Keratinocyte (primary cell): Measurements from ENCODE around the gene NRM. TPM values are rescaled to one million over a fixed set of nuclear protein-coding genes. Genes with fewer than 3 reads are reported as not detected.

ENCODE experiments used
- DNase-seq: peaks from one replicate; pipeline ENCODE4 v3.0.0-alpha.2; 2011; ENCODE audit warnings: low read depth, missing footprints, low spot score
- FAIRE-seq: peaks from 2 replicates; lab custom pipeline; 2011; peaks lifted over from hg19 to GRCh38; lab: Jason Lieb, UNC
- H2AFZ ChIP-seq: 2 replicates; pipeline ENCODE4 v1.6.0; 2012; ENCODE audit warnings: low read length, control low read depth, inconsistent platforms; ENCODE audit not compliant: control insufficient read depth
- H3K27ac ChIP-seq: 2 replicates; pipeline ENCODE4 v1.5.1; 2011; ENCODE audit warnings: low read length; ENCODE audit not compliant: control insufficient read depth, insufficient read depth
- H3K27me3 ChIP-seq: 3 replicates; pipeline ENCODE4 v1.6.0; 2011; ENCODE audit warnings: low read length; ENCODE audit not compliant: control insufficient read depth, insufficient read depth; ENCODE audit errors: extremely low read depth
- H3K36me3 ChIP-seq, 2 experiments: 2 replicates in 1 of 2; 3 replicates in 1 of 2; pipeline ENCODE4 v1.5.1; 2011; ENCODE audit warnings: low read length in 2 of 2, mild to moderate bottlenecking in 1 of 2; ENCODE audit not compliant: control insufficient read depth in 2 of 2, insufficient read depth in 2 of 2; ENCODE audit errors: extremely low read depth in 1 of 2
- H3K4me1 ChIP-seq: 3 replicates; pipeline ENCODE4 v1.5.1; 2011; ENCODE audit warnings: low read length; ENCODE audit not compliant: control insufficient read depth, insufficient read depth; ENCODE audit errors: extremely low read depth
- H3K4me2 ChIP-seq: 3 replicates; pipeline ENCODE4 v1.6.0; 2011; ENCODE audit warnings: low read depth, low read length; ENCODE audit not compliant: control insufficient read depth, insufficient read depth; ENCODE audit errors: extremely low read depth
- H3K4me3 ChIP-seq, 3 experiments: fragments of 200-600 bp in 1 of 3; sonication (generic) in 1 of 3; 2 replicates in 2 of 3; 3 replicates in 1 of 3; pipeline ENCODE4 v1.5.1; 2011 to 2016; ENCODE audit warnings: low read length in 3 of 3, mild to moderate bottlenecking in 3 of 3, control low read depth in 2 of 3, inconsistent platforms in 1 of 3, low read depth in 1 of 3, mixed read lengths in 1 of 3, mixed run types in 1 of 3, moderate library complexity in 1 of 3; ENCODE audit not compliant: control insufficient read depth in 2 of 3, insufficient read depth in 2 of 3; ENCODE audit errors: extremely low read depth in 1 of 3
- H3K79me2 ChIP-seq: 2 replicates; pipeline ENCODE4 v1.6.0; 2012; ENCODE audit warnings: low read length; ENCODE audit not compliant: control insufficient read depth, insufficient read depth
- H3K9ac ChIP-seq: 3 replicates; pipeline ENCODE4 v1.6.0; 2011; ENCODE audit warnings: low read length; ENCODE audit not compliant: control insufficient read depth, insufficient read depth; ENCODE audit errors: extremely low read depth
- H3K9me1 ChIP-seq: 3 replicates; pipeline ENCODE4 v1.6.0; 2011; ENCODE audit warnings: low read length; ENCODE audit not compliant: control insufficient read depth, insufficient read depth; ENCODE audit errors: extremely low read depth
- H3K9me3 ChIP-seq: 2 replicates; pipeline ENCODE4 v1.5.1; 2012; ENCODE audit warnings: low read depth, low read length; ENCODE audit not compliant: control insufficient read depth
- H4K20me1 ChIP-seq: 3 replicates; pipeline ENCODE4 v1.6.0; 2011; ENCODE audit warnings: low read length; ENCODE audit not compliant: control insufficient read depth, insufficient read depth; ENCODE audit errors: extremely low read depth
- EZH2 ChIP-seq: IDR thresholded peaks from one replicate; pipeline ENCODE4 v1.6.1; 2012; ENCODE audit warnings: inconsistent platforms, mild to moderate bottlenecking, low read length, moderate library complexity
- dilution Hi-C: fragments of 300-500 bp; cut with MboI; formaldehyde crosslinking; loops from one replicate; pipeline ENCODE4 v1.7.0; 2020; ENCODE audit warnings: low sequenced_read_pairs; ENCODE audit not compliant: extremely low pct_ligation_motif_present
- polyA plus RNA-seq, 5 experiments: library from polyadenylated mRNA; depleted of rRNA in 3 of 5; stranded (reverse) in 3 of 5; stranded (forward) in 1 of 5; unstranded in 1 of 5; fragments of >200 nt; gene quantifications; 1 replicate in 1 of 5; 2 replicates in 3 of 5; 3 replicates in 1 of 5; pipeline versions ENCODE4 v1.2.1 to v1.2.3, GENCODE V29; 2011 to 2012; ENCODE audit warnings: missing spikeins in 2 of 5, low read depth in 1 of 5, low replicate concordance in 1 of 5
- TF ChIP-seq, protein P1 (sequence below), 3 experiments: IDR thresholded peaks in 1 of 3; conservative IDR thresholded peaks in 1 of 3; optimal IDR thresholded peaks in 1 of 3; 2 replicates in 2 of 3; 3 replicates in 1 of 3; pipeline versions ENCODE3 to v1.5.1; 2011; ENCODE audit warnings: low read length in 3 of 3, mild to moderate bottlenecking in 3 of 3, moderate library complexity in 2 of 3, control low read depth in 1 of 3, inconsistent platforms in 1 of 3; ENCODE audit not compliant: insufficient read depth in 2 of 3; ENCODE audit errors: extremely low read depth in 1 of 3

NRM gene
- polyA plus RNA-seq, 1 donor (not counting 4 experiments of a cell fraction or from before 2014, with no cell fraction given): 7.0 TPM

DNA sequence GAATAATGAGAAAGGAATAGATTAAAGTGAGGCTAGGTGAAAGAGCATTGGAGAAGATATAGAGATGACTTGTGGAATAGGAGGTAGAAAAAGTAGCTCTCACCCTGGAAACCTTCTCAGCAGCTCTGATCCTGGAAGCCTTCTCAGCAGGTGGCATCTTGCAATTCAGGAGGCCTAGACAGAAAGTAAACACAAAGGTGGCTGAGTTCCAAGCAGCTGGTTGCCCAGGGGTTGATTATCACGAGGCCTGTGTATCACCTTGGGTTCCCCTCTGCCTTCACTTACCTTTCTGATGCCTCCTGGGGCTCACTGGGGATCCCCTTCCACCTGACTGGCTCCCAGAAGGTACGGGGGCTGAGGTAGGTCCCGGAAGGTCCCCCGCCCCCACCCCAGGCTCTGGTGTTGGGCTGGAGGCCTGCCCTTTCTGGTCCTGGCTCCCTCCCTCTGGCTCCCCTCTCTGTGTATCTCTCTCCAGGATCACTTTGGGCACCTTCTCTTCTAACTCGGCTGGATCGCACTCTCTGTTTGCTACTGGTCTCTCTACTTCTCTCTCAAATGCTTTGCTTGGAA is 16.6 kb upstream of the NRM start:
- no peak overlapping the region for H3K4me3 ChIP-seq
- no peaks in the 10 kb centered on the region for H3K9me3 ChIP-seq
- H3K27me3 ChIP-seq: no peaks in the 10 kb centered on the region
- H3K4me2 ChIP-seq: no peak overlapping the region
- FAIRE-seq (no peak), DNase-seq (no peak)
- no peak overlapping the region for H2AFZ ChIP-seq
- TF ChIP-seq, protein P1, sequence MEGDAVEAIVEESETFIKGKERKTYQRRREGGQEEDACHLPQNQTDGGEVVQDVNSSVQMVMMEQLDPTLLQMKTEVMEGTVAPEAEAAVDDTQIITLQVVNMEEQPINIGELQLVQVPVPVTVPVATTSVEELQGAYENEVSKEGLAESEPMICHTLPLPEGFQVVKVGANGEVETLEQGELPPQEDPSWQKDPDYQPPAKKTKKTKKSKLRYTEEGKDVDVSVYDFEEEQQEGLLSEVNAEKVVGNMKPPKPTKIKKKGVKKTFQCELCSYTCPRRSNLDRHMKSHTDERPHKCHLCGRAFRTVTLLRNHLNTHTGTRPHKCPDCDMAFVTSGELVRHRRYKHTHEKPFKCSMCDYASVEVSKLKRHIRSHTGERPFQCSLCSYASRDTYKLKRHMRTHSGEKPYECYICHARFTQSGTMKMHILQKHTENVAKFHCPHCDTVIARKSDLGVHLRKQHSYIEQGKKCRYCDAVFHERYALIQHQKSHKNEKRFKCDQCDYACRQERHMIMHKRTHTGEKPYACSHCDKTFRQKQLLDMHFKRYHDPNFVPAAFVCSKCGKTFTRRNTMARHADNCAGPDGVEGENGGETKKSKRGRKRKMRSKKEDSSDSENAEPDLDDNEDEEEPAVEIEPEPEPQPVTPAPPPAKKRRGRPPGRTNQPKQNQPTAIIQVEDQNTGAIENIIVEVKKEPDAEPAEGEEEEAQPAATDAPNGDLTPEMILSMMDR (optimal IDR thresholded peaks at IDR 0.05 in 1 of 3, IDR thresholded peaks at IDR 0.05 in 1 of 3, conservative IDR thresholded peaks at IDR 0.05 in 1 of 3; ENCODE audit: extremely low read depth in 1 of 3, insufficient read depth in 2 of 3, low read length in 3 of 3): no peak
- no peak for TF ChIP-seq EZH2
- dilution Hi-C loops: no loop called here
- H3K36me3 ChIP-seq: peaks cover 10 to 19% of the 10 kb centered on the region in 2 experiments
- H3K9ac ChIP-seq: no peak overlapping the region
- H3K9me1 ChIP-seq: no peaks in the 10 kb centered on the region
- no peaks in the 10 kb centered on the region for H3K79me2 ChIP-seq
- no peak overlapping the region for H3K27ac ChIP-seq
- peaks cover 3% of the 10 kb centered on the region for H3K4me1 ChIP-seq
- H4K20me1 ChIP-seq: no peaks in the 10 kb centered on the region

DNA sequence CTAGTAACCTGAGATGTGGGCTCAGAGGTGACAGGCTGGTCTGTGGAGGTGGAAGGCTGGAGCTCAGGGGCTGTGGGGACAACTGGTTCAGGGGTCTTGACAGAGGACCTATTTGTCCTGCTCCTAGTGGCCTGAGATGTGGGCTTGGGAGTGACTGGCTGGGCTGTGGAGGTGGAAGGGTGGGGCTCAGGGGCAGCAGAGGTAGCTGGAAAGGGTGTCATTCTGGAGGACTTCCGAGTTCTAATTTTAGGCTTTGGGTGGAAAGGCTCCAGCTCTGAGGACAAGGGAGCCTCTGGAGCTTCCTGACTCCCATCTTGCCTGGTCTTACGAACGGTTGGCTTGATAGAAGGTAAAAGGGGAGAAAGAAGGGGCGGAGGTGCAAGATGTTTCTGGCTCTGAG is 14.8 kb upstream of the NRM start:
- no peaks in the 10 kb centered on the region for H3K79me2 ChIP-seq
- H3K9ac ChIP-seq: no peak overlapping the region
- H3K9me1 ChIP-seq: no peaks in the 10 kb centered on the region
- no peaks in the 10 kb centered on the region for H3K4me1 ChIP-seq
- no peak for FAIRE-seq
- H3K27ac ChIP-seq: no peak overlapping the region
- peaks cover 6 to 15% of the 10 kb centered on the region in 2 experiments for H3K36me3 ChIP-seq
- H4K20me1 ChIP-seq: no peaks in the 10 kb centered on the region
- DNase-seq: no peak
- H3K9me3 ChIP-seq: no peaks in the 10 kb centered on the region
- H3K4me3 ChIP-seq: no peak overlapping the region
- H3K4me2 ChIP-seq: no peak overlapping the region
- dilution Hi-C loops: no loop called here
- TF ChIP-seq, protein P1 (optimal IDR thresholded peaks at IDR 0.05 in 1 of 3, IDR thresholded peaks at IDR 0.05 in 1 of 3, conservative IDR thresholded peaks at IDR 0.05 in 1 of 3; ENCODE audit: extremely low read depth in 1 of 3, insufficient read depth in 2 of 3, low read length in 3 of 3): no peak
- no peak for TF ChIP-seq EZH2
- no peak overlapping the region for H2AFZ ChIP-seq
- no peaks in the 10 kb centered on the region for H3K27me3 ChIP-seq
